ENCODE measurements around the gene HECW1. TPM values are rescaled to one million over a fixed set of nuclear protein-coding genes. Genes with fewer than 3 reads are reported as not detected.

Gene HECW1
- total and polyA plus RNA-seq, 2 experiments from 2014 or later: 11.0 to 21.8 TPM

DNA sequence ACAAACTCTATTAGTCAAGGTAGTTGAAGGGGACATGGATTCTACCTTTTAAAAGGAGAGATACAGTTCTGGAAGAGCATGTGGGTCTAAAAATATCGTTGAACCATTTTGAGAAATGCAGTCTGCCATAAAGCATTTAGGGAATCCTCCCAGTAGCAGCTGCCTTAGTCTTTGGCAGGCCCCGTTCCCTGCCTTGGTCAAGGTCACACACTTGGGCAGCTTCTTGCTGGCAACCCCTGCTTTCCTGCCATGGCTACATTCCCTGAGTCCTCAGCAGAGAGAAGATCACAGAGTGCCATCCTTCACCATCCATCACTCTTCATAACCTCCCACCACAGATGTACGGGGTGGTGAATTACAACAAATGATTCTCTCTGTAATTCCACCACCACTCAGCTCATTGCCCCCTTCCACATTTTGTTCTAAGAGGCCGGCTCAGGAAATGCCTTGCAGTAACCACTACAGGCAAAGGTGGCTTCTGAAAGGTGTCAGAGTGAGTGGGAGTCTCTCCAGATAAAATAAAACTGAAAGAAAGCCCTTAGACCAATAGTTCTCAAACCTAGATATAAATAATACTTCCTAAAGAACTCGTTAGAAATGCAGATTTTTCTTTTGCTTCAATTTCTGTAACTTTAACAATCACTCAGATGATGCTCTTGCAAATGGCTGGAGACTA is 349.0 kb downstream of the HECW1 start:
- no peak for DNase-seq (ENCODE audit: low spot score)
- no peak overlapping the region for H3K27ac Mint-ChIP-seq
- peaks cover 33% of the 10 kb centered on the region for H3K4me1 Mint-ChIP-seq
- H3K4me2 ChIP-seq: no peak overlapping the region
- H3K27me3 ChIP-seq (ENCODE audit: insufficient read depth): no peaks in the 10 kb centered on the region
- H3K4me1 ChIP-seq (ENCODE audit: insufficient read depth): peaks cover 30% of the 10 kb centered on the region
- no peaks in the 10 kb centered on the region for H3K36me3 ChIP-seq (ENCODE audit: insufficient read depth)
- TF ChIP-seq JUNB (IDR thresholded peaks at IDR 0.05; ENCODE audit: unreplicated experiment) (no peak), EZH2 (IDR thresholded peaks at IDR 0.05; ENCODE audit: low read depth, unreplicated experiment) (no peak), ZNF331 (CRISPR knock-in tag; IDR thresholded peaks at IDR 0.05; ENCODE audit: low read depth) (no peak), EZH2phosphoT487 (IDR thresholded peaks at IDR 0.05; ENCODE audit: unreplicated experiment) (no peak), NANOG (IDR thresholded peaks at IDR 0.05; ENCODE audit: borderline replicate concordance) (no peak), ZNF114 (CRISPR knock-in tag; IDR thresholded peaks at IDR 0.05) (no peak), CREB1 (CRISPR knock-in tag; IDR thresholded peaks at IDR 0.05; ENCODE audit: low read depth) (no peak), STAT1 (IDR thresholded peaks at IDR 0.05; ENCODE audit: unreplicated experiment) (no peak), POLR2AphosphoS5 (IDR thresholded peaks at IDR 0.05; ENCODE audit: low read depth) (no peak)
- TF ChIP-seq, protein P1, sequence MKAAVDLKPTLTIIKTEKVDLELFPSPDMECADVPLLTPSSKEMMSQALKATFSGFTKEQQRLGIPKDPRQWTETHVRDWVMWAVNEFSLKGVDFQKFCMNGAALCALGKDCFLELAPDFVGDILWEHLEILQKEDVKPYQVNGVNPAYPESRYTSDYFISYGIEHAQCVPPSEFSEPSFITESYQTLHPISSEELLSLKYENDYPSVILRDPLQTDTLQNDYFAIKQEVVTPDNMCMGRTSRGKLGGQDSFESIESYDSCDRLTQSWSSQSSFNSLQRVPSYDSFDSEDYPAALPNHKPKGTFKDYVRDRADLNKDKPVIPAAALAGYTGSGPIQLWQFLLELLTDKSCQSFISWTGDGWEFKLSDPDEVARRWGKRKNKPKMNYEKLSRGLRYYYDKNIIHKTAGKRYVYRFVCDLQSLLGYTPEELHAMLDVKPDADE (IDR thresholded peaks at IDR 0.05): no peak
- TF ChIP-seq, protein P2, sequence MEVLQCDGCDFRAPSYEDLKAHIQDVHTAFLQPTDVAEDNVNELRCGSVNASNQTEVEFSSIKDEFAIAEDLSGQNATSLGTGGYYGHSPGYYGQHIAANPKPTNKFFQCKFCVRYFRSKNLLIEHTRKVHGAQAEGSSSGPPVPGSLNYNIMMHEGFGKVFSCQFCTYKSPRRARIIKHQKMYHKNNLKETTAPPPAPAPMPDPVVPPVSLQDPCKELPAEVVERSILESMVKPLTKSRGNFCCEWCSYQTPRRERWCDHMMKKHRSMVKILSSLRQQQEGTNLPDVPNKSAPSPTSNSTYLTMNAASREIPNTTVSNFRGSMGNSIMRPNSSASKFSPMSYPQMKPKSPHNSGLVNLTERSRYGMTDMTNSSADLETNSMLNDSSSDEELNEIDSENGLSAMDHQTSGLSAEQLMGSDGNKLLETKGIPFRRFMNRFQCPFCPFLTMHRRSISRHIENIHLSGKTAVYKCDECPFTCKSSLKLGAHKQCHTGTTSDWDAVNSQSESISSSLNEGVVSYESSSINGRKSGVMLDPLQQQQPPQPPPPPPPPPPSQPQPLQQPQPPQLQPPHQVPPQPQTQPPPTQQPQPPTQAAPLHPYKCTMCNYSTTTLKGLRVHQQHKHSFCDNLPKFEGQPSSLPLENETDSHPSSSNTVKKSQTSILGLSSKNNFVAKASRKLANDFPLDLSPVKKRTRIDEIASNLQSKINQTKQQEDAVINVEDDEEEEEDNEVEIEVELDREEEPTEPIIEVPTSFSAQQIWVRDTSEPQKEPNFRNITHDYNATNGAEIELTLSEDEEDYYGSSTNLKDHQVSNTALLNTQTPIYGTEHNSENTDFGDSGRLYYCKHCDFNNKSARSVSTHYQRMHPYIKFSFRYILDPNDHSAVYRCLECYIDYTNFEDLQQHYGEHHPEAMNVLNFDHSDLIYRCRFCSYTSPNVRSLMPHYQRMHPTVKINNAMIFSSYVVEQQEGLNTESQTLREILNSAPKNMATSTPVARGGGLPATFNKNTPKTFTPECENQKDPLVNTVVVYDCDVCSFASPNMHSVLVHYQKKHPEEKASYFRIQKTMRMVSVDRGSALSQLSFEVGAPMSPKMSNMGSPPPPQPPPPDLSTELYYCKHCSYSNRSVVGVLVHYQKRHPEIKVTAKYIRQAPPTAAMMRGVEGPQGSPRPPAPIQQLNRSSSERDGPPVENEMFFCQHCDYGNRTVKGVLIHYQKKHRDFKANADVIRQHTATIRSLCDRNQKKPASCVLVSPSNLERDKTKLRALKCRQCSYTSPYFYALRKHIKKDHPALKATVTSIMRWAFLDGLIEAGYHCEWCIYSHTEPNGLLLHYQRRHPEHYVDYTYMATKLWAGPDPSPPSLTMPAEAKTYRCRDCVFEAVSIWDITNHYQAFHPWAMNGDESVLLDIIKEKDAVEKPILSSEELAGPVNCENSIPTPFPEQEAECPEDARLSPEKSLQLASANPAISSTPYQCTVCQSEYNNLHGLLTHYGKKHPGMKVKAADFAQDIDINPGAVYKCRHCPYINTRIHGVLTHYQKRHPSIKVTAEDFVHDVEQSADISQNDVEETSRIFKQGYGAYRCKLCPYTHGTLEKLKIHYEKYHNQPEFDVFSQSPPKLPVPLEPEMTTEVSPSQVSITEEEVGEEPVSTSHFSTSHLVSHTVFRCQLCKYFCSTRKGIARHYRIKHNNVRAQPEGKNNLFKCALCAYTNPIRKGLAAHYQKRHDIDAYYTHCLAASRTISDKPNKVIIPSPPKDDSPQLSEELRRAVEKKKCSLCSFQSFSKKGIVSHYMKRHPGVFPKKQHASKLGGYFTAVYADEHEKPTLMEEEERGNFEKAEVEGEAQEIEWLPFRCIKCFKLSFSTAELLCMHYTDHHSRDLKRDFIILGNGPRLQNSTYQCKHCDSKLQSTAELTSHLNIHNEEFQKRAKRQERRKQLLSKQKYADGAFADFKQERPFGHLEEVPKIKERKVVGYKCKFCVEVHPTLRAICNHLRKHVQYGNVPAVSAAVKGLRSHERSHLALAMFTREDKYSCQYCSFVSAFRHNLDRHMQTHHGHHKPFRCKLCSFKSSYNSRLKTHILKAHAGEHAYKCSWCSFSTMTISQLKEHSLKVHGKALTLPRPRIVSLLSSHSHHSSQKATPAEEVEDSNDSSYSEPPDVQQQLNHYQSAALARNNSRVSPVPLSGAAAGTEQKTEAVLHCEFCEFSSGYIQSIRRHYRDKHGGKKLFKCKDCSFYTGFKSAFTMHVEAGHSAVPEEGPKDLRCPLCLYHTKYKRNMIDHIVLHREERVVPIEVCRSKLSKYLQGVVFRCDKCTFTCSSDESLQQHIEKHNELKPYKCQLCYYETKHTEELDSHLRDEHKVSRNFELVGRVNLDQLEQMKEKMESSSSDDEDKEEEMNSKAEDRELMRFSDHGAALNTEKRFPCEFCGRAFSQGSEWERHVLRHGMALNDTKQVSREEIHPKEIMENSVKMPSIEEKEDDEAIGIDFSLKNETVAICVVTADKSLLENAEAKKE (CRISPR knock-in tag; IDR thresholded peaks at IDR 0.05): no peak
- TF ChIP-seq, protein P3, sequence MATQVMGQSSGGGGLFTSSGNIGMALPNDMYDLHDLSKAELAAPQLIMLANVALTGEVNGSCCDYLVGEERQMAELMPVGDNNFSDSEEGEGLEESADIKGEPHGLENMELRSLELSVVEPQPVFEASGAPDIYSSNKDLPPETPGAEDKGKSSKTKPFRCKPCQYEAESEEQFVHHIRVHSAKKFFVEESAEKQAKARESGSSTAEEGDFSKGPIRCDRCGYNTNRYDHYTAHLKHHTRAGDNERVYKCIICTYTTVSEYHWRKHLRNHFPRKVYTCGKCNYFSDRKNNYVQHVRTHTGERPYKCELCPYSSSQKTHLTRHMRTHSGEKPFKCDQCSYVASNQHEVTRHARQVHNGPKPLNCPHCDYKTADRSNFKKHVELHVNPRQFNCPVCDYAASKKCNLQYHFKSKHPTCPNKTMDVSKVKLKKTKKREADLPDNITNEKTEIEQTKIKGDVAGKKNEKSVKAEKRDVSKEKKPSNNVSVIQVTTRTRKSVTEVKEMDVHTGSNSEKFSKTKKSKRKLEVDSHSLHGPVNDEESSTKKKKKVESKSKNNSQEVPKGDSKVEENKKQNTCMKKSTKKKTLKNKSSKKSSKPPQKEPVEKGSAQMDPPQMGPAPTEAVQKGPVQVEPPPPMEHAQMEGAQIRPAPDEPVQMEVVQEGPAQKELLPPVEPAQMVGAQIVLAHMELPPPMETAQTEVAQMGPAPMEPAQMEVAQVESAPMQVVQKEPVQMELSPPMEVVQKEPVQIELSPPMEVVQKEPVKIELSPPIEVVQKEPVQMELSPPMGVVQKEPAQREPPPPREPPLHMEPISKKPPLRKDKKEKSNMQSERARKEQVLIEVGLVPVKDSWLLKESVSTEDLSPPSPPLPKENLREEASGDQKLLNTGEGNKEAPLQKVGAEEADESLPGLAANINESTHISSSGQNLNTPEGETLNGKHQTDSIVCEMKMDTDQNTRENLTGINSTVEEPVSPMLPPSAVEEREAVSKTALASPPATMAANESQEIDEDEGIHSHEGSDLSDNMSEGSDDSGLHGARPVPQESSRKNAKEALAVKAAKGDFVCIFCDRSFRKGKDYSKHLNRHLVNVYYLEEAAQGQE (IDR thresholded peaks at IDR 0.05; ENCODE audit: unreplicated experiment): no peak
- TF ChIP-seq, protein P4, sequence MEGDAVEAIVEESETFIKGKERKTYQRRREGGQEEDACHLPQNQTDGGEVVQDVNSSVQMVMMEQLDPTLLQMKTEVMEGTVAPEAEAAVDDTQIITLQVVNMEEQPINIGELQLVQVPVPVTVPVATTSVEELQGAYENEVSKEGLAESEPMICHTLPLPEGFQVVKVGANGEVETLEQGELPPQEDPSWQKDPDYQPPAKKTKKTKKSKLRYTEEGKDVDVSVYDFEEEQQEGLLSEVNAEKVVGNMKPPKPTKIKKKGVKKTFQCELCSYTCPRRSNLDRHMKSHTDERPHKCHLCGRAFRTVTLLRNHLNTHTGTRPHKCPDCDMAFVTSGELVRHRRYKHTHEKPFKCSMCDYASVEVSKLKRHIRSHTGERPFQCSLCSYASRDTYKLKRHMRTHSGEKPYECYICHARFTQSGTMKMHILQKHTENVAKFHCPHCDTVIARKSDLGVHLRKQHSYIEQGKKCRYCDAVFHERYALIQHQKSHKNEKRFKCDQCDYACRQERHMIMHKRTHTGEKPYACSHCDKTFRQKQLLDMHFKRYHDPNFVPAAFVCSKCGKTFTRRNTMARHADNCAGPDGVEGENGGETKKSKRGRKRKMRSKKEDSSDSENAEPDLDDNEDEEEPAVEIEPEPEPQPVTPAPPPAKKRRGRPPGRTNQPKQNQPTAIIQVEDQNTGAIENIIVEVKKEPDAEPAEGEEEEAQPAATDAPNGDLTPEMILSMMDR (conservative IDR thresholded peaks at IDR 0.05; ENCODE audit: low read depth in 2 of 2): no peak
- no peaks in the 10 kb centered on the region for H3K79me2 ChIP-seq (replicated peaks; ENCODE audit: insufficient read depth)
- no peaks in the 10 kb centered on the region for H4K20me1 ChIP-seq (replicated peaks; ENCODE audit: insufficient read depth)
- no peak overlapping the region for H3K4me3 Mint-ChIP-seq
- peaks cover 4% of the 10 kb centered on the region for H3K27me3 Mint-ChIP-seq (ENCODE audit: insufficient read depth, low read depth, poor library complexity)
- no peaks in the 10 kb centered on the region; the same call in 1 of the 2 replicates for H3F3A ChIP-seq (replicated peaks; ENCODE audit: low read depth)
- H3K4me3 ChIP-seq: no peak overlapping the region
- no peaks in the 10 kb centered on the region for H3K9me2 ChIP-seq (ENCODE audit: insufficient read depth)
- H2AFZ ChIP-seq: no peak overlapping the region
- H3K27ac ChIP-seq (ENCODE audit: low read depth): no peak overlapping the region
- no peak for ATAC-seq
- H3K9me3 Mint-ChIP-seq: no peaks in the 10 kb centered on the region
- no peaks in the 10 kb centered on the region for H3K36me3 Mint-ChIP-seq (ENCODE audit: low read depth)
